Spleen (tissue), 7 donors: ENCODE measurements around the gene CIDEC.

Experiments used
- POLR2A ChIP-seq, 3 donors: fragments of 450-650 bp; IDR thresholded peaks; one replicate each; pipeline ENCODE4 v1.5.1; 2017; ENCODE audit warnings: antibody characterized with exemption in 3 of 3, mild to moderate bottlenecking in 1 of 3
- POLR2AphosphoS5 ChIP-seq, 3 donors: sonication (generic); formaldehyde crosslinking; IDR thresholded peaks; one replicate each; pipeline ENCODE4 v1.5.1; 2017; ENCODE audit warnings: antibody characterized with exemption in 3 of 3
- TF ChIP-seq, protein P1 (sequence below), 11 experiments: fragments of 200-600 bp in 7 of 11; fragments of 450-650 bp in 4 of 11; sonication (generic) in 4 of 11; IDR thresholded peaks in 8 of 11; conservative IDR thresholded peaks in 3 of 11; 1 replicate in 7 of 11; 2 replicates in 4 of 11; pipeline versions ENCODE4 v1.4.0 to v1.8.0; 2016 to 2021; ENCODE audit warnings: antibody characterized with exemption in 11 of 11, inconsistent platforms in 4 of 11, mild to moderate bottlenecking in 1 of 11
- donor health status: DM: no; HTN: no; CAD: no; lungs with moderate emphysema.
- donor health status: DM: no; HTN: no; CAD: no.
- donor health status: DM: no; HTN: no; CAD: no.

DNA sequence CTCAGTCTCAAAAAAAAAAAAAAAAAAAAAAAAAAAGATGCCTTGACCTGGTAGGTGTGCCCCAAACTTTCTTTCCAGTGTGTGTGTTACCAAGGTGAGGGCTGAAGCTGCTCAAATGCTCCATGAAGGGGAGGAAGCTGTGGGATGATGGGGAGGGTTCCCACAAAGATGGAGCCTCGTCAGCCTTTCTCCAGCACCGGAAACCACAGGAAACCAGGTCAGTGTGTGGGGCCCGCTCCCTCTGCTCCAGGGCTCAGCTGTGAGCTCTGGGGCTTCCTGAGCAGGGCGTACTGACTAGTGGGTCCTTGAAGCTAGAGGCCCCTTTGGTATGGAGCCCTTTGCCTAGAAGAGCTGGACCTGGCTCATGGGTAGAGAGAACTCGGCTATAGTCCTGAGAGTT lies 21.9 kb upstream of the CIDEC start:
- TF ChIP-seq, protein P1, sequence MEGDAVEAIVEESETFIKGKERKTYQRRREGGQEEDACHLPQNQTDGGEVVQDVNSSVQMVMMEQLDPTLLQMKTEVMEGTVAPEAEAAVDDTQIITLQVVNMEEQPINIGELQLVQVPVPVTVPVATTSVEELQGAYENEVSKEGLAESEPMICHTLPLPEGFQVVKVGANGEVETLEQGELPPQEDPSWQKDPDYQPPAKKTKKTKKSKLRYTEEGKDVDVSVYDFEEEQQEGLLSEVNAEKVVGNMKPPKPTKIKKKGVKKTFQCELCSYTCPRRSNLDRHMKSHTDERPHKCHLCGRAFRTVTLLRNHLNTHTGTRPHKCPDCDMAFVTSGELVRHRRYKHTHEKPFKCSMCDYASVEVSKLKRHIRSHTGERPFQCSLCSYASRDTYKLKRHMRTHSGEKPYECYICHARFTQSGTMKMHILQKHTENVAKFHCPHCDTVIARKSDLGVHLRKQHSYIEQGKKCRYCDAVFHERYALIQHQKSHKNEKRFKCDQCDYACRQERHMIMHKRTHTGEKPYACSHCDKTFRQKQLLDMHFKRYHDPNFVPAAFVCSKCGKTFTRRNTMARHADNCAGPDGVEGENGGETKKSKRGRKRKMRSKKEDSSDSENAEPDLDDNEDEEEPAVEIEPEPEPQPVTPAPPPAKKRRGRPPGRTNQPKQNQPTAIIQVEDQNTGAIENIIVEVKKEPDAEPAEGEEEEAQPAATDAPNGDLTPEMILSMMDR (IDR thresholded peaks at IDR 0.05 in 8 of 11, conservative IDR thresholded peaks at IDR 0.05 in 3 of 11): no peak
- no peak for TF ChIP-seq POLR2AphosphoS5 (IDR thresholded peaks at IDR 0.05)
- TF ChIP-seq POLR2A (IDR thresholded peaks at IDR 0.05): no peak
